Mononuclear cell (primary cell): Measurements from ENCODE around the gene UNCX. TPM values are rescaled to one million over a fixed set of nuclear protein-coding genes. Genes with fewer than 3 reads are reported as not detected.

Experiments
- H3K27me3 ChIP-seq: 2 replicates; pipeline ENCODE4 v1.6.0; 2011; ENCODE audit warnings: low read length, control low read depth; ENCODE audit not compliant: insufficient read depth
- H3K4me1 ChIP-seq: 2 replicates; pipeline ENCODE4 v1.5.1; 2011; ENCODE audit warnings: mild to moderate bottlenecking, low read length, control low read depth; ENCODE audit not compliant: insufficient read depth
- H3K4me3 ChIP-seq: 2 replicates; pipeline ENCODE4 v1.5.1; 2011; ENCODE audit warnings: mild to moderate bottlenecking, low read length, moderate library complexity
- H3K9me3 ChIP-seq: 2 replicates; pipeline ENCODE4 v1.5.1; 2011; ENCODE audit warnings: low read depth, mild to moderate bottlenecking, control low read depth, low read length
- total RNA-seq: library from RNA; depleted of rRNA; stranded (reverse); fragments of >200 nt; gene quantifications from one replicate; pipeline ENCODE4 v1.2.3, GENCODE V29; 2012

The UNCX gene
- total RNA-seq, 1 donor = not detected

DNA sequence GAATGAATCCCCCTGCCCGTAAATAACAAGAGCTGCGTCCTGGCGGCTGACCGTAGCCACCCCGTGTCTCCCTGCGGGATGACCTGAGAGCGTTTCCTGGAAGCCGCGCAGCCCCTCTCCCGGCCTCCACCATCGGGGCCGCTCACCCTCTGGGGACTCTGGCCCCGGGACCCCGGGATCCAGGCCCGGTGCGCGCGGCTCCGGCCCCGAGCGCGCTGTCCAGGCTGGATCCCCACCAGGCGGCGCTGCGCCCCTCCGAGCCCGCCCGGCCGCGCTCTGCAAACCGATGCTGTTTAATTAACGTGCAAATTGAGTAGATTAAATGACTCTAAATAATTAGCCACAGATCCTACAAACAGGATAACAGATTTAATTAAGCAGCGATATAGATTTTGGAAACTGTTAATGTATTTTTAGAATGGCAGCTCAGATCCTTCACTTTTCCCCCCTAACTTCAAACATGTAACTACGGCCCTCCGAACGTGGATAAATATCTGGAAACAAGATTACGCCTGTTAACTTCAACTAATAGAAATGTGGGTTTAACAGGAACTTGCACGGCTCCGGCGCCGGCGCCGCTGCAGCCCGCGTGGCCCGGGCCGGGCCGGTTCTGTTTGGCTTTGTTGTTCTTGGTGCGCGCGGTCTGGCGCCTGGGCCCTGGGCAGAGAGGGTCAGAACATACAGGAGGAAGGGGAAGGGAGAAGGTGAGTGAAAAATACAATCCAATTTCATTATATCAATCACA is 7.1 kb upstream of the UNCX start:
- Histone ChIP-seq H3K9me3 (no peaks in the 10 kb centered on the region), H3K27me3 (peaks cover 72% of the 10 kb centered on the region), H3K4me3 (no peak overlapping the region), H3K4me1 (peaks cover 4% of the 10 kb centered on the region)

DNA sequence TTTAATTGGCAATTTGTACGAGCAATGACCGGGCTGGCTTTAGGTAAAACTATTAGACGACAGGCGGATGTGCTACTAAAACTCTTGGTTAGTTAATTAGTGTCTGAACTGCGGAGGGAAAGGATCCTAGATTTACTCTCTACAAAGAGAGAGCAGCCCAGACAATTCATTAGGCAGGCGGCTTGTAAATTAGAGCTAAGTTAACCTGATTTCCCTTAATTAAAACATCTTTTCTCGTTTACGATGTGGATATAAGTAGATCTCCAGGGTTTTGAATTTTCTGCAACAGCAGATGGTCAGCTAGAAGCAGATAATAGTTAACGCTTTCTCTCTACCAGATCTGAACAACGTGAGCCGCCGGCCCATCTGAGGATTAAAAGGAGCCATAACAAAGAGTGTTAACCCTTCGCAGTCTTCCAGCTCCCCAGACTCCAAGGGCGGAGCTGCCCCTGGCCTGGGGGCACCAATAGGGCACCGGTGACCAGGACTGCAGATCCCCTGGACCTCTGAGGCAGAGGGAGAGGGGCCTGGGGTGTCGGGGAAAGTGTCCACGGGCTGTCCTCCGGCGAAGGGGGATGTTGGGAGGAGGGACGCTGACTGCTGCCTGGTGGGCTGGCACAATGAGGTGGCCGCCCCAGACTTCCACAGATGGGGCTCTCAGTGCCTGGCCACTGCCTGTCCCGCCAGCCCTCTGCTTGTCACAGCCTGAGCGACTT is 6.3 kb upstream of the UNCX start:
- H3K4me1 ChIP-seq = peaks cover 4% of the 10 kb centered on the region
- H3K9me3 ChIP-seq = no peaks in the 10 kb centered on the region
- peaks cover 74% of the 10 kb centered on the region for H3K27me3 ChIP-seq
- H3K4me3 ChIP-seq = no peak overlapping the region

DNA sequence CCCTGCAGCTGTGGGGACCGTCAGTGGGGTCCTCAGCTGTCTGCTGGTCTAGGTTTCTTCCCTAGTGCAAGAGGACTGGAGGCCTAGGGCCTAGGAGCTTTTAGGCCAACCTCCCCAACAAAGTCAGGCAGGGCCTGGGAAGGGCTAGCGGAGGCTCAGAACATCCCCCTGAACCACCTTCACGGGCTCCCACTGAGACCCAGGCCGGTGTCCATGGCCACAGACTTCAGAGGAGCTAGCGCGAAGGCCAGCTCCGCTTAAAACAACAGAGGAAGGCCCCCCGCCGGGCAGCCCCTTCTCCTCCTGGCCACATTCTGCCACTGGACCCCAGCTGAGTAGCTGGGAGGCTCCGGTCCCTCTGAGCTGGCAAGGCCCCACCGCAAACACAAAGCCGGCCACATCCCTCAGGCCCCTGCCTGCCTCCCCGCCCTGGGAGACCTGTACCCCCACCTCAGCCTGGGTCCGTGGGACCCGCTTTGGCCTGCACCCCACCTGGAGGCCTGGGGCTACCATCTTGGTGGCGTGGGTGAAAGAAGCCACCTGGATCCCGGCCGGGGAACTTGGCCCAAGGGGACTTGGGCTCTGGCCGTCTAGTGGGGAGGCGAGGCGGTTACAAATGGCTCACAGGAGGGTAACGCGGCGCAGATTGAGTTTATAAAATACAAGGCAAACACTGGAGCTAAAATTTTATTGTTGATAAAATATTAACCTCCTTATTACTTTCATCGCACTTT is 5.4 kb upstream of the UNCX start:
- Histone ChIP-seq H3K4me3 (no peak overlapping the region), H3K4me1 (peaks cover 4% of the 10 kb centered on the region), H3K9me3 (no peaks in the 10 kb centered on the region), H3K27me3 (peaks cover 78% of the 10 kb centered on the region)

DNA sequence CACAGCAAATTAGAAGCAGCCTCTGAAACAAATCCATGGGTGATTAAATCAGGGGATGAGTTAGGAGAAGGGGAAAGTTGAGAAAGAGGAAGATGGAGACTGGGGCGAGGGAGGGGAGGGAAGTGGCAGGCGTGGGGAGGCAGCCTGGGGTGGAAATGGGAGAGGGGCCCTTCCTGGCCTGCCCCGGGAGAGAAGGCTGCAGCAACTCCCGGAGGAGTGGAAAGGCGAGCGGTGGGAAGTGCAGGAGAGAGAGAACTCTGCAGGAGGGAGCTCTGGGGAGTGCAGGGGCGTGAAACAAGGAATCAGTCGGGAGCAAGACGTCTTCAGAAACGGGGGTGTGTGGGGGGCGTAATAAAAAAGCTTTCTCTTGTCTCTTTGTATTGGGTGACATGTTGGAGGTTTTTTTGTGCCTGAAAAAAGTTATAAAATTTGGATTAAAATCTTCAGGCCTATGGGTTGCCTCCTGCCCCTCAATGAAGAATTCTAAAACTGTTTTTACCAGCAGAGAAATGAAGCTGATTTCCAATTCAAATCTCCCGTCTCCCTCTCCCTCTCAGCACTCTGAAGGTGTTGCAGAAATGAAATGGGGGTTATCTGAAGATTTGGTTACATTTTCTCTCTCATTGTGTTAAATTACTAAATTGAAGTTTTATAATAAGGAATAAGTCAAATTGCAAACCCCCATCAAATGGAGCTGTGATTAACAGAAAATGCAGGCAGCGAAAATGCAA is 4.7 kb upstream of the UNCX start:
- Histone ChIP-seq H3K4me3 (no peak overlapping the region), H3K9me3 (no peaks in the 10 kb centered on the region), H3K27me3 (peaks cover 76% of the 10 kb centered on the region), H3K4me1 (peaks cover 4% of the 10 kb centered on the region)

DNA sequence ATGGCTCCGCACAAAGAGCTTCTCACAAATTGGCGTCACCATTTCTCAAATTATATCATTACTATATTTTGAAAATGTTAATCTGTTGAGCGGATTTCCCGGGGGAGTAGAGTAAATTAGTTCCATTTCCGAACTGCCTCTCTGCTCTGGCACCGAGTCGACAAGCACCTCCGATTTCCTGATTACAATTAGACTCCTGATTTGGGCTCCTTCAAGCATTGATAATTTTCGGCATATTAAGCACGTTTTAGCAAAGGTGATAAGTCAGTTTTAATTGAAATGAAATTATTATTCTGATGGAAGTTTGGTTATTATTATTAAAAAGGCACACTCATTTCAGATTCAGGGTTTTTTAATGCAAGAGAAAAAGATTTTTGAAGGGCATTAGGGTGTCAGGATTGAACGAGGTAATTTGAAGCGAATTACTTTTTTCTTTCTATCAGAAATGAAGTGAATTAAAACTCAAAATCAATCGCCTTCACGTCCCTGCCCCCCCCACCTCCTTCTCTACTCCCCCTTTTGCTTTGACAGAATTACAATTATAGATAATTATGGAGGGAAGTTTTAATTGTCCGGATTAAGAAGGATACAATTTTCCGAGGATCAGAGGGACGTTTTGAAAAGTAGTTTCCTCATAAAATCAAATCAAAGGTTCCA is 4.0 kb upstream of the UNCX start:
- H3K4me3 ChIP-seq = no peak overlapping the region
- H3K9me3 ChIP-seq = no peaks in the 10 kb centered on the region

DNA sequence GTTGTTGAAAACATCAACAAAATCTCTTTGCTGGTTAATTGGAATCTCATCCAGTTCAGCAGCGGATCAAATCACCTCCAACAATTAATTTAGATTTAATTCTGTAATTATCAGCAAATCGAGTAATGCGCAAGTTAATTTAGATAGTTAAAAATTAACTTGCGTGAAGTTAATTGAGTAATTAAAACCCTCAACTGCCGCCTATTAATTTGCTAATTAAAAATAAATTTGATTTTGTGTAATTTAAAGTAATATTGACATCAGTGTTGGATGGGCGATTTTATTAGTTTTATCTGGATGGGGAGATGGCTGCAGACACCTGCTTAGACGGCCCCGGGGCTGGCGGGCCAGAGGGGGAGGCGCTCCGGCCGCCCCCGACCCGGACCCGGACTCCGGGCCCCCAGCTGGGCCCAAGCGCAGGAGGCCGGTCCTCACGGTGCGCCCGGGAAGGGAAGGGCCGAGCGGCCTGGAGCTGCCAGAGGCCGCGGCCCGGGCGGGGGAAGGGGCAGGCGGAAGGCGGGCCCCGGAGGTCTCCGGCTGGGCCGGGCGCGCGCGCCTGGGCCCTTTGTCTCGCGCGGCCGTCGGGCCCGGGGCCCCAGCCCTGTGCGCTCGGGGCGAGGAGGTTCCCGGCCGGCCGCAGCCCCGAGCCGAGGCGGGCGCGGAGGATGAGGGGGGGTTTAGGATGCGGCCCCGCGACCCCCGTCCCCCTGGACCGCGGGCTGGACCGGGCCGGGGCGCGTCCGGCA is 3.3 kb upstream of the UNCX start:
- Histone ChIP-seq H3K9me3 (no peaks in the 10 kb centered on the region), H3K4me3 (no peak overlapping the region)

More for the DNA sequence above, 4.0 kb upstream of the UNCX start:
- peaks cover 4% of the 10 kb centered on the region for H3K4me1 ChIP-seq
- peaks cover 72% of the 10 kb centered on the region for H3K27me3 ChIP-seq

DNA sequence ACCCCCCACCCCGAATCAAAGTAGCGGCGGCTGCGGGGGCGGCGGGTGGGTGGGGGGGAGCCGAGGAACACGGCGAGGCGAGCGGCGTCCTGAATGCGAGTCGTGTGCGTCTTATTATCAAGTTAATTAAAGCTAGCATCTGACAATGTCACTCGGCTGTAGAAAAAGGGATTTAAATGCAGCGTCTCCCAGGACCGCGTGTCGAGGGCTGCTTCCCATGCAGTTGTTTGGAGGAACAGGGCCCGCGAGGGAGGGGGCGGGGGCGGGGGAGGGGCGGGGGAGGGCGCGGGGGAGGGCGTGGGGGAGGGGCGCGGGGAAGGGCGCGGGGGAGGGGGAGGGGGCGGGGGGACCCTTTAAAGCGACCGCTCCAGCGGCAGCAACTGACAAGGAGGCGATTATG is 2.7 kb upstream of the UNCX start:
- no peaks in the 10 kb centered on the region for H3K9me3 ChIP-seq
- no peak overlapping the region for H3K4me3 ChIP-seq
- H3K27me3 ChIP-seq = peaks cover 79% of the 10 kb centered on the region
- peaks cover 5% of the 10 kb centered on the region for H3K4me1 ChIP-seq

More for the DNA sequence above, 3.3 kb upstream of the UNCX start:
- H3K4me1 ChIP-seq = peaks cover 4% of the 10 kb centered on the region
- peaks cover 75% of the 10 kb centered on the region for H3K27me3 ChIP-seq

DNA sequence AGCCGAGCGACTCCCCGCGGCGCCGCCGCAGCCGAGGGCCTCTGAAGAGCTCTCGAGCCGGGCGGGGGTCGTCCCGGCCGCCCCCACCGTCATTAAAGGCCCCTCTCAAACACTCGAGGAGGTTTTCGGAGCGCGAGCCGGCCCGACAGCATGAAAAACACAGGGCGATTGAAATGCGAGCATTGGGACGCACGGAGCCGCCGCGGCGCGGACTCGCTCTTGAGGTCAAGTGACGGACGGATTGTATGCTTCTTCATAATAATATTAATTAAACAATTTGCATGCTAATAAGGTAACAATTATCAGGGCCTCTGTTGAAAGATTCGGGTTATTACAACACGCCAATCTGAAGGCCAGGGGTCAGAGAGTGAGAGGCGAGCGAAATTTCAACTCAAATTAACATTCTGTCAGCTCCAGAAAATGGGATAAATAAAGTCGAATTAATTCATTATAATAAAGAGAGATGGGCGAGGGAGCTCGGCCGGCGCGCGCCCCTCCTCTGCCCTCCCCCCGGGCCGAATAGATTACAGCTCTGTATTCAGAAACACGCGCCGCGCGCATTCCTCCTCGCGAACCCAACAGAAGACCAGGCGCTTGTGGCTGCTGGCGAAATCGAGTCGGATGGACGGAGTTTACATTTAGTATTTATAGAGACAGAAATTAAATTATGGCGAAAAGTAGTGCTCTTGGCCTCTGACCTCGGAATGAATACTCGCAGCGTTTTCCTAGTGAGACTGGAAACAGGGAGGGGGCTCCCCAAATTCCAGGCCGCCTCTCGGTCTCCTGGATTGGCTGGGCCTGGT is 2.1 kb upstream of the UNCX start:
- H3K9me3 ChIP-seq = no peaks in the 10 kb centered on the region
- peaks cover 8% of the 10 kb centered on the region for H3K4me1 ChIP-seq
- H3K4me3 ChIP-seq = no peak overlapping the region
- H3K27me3 ChIP-seq = peaks cover 81% of the 10 kb centered on the region

DNA sequence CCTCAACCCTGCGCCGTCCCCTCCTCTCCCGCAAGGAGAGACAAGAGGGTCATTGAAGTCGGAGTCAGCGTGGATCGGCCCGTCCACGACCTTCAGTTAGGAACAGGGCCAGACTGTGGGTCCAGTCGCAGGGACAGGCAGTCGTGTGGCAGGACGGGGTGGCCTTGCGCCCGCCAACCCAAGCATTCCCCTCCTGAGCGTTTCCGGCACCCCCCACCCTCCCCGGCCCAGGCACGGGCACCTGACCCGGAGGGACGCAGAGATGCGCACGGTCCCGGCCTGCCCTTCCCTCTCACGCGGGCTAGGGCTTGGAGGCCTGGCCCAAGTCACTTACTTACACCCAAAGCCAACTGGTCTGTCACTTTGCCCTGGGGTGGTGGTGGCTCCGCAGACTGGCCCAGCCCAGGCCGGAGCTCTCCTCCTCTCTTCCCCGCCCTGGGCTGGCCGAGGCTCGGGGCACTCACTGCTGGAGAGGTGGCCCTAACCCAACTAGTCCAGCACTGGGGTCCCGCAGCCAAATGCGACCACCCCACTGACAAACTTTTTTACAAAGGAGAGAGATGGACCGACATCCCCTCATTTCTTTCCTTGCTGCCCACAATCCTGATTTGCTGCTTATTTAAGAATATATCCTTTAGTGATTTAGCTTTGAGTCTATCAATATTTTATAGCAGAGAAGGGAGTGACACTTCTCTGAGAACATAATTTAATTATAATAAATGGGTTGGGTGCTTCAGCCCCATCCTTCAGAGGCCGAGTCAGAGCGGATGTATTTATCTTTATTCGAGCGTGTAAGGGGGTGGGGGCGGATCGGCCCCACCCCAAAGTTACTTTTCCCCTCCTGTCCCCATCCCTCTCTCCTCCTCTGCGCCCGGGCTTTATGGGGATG is 1.2 kb upstream of the UNCX start:
- peaks cover 8% of the 10 kb centered on the region for H3K4me1 ChIP-seq
- no peaks in the 10 kb centered on the region for H3K9me3 ChIP-seq
- peaks cover 74% of the 10 kb centered on the region for H3K27me3 ChIP-seq
- no peak overlapping the region for H3K4me3 ChIP-seq

DNA sequence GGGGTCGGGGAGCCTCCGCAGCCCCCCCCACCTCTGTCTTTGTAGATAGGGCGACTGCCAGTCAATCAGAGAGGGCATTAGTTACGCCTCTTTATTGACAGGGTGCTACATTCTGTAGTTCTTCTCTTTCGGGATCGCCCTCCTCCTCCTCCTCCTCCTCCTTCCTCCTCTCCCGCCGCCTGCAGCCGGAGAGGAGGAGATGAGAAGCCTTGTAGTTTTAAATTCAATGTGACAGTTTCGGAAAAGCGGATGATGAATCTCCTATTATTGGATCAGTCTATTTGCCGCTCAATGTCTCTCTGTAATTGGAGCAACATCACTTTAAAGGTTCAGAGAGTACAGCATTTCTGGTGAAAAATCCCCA is 587 bp upstream of the UNCX start:
- no peak overlapping the region for H3K4me3 ChIP-seq
- H3K9me3 ChIP-seq = no peaks in the 10 kb centered on the region
- peaks cover 70% of the 10 kb centered on the region for H3K27me3 ChIP-seq
- H3K4me1 ChIP-seq = peaks cover 11% of the 10 kb centered on the region

DNA sequence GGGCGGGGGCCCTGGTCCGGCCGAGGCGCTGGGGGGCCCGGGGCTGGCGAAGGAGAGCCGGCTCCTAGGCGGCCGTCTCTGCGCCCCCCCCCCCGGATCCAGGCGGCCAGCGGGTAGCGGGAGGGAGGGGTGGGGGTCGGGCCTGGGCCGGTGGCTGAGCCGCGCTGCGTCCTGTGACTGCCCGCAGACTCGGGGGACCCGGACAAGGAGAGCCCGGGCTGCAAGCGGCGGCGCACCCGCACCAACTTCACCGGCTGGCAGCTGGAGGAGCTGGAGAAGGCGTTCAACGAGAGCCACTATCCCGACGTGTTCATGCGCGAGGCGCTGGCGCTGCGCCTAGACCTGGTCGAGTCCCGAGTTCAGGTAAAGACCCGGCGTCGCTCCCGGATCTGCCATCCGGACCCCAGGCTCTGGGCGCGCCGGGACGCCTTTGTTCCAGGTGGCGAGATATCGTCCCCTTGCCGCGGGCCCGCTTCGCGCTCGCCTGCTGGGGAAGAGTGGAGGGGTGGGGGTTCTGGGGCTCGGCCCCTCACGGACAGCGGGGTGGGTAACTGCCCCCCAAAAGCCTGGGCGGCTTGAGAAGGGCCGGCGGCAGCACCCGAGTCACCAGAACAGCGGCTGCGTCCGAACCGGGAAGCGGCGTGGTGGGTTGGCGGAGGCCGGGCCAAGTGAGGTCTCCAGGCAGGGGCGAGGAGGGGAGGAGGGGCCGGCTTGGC is 819 bp downstream of the UNCX start:
- peaks cover 9% of the 10 kb centered on the region for H3K4me1 ChIP-seq
- H3K4me3 ChIP-seq = no peak overlapping the region
- H3K27me3 ChIP-seq = peaks cover 66% of the 10 kb centered on the region
- no peaks in the 10 kb centered on the region for H3K9me3 ChIP-seq
